Panc1 (cell line): Measurements from ENCODE around the gene AADACL2.

Experiments
- REST ChIP-seq, 2 experiments: IDR thresholded peaks; 2 replicates each; pipeline ENCODE4 v1.6.1; 2011 to 2012; ENCODE audit warnings: low read depth in 2 of 2, control low read depth in 1 of 2, low read length in 1 of 2, mild to moderate bottlenecking in 1 of 2, moderate library complexity in 1 of 2; ENCODE audit not compliant: insufficient read depth in 1 of 2
- TF ChIP-seq, protein P1 (sequence below): fragments of 450-650 bp; IDR thresholded peaks from 2 replicates; pipeline ENCODE4 v1.5.1; 2017; ENCODE audit warnings: mild to moderate bottlenecking

DNA sequence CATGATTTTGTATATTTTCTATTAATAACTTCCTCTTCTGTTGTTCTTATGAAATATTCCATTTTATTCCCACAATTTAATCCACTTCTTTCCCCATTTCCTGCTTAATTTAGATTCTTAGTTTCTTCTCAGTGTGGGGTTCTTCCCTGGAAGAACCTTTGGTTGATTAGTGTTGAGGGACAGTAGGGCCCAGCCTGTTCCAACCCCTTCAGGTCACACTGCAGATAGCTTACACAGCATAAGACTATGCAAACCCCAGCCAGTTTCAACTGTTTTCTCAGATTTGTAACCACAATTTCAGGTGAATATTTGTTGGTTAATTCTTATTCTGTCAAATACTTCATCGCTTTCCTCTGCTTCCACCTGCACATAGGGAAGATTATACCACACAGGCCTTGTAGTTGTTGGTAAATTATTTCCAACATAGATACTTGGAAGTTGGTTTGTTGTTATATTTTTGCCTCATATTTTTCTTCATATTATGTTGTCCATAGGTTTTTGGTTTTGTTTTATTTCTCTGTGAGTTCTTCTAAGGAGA lies 34.7 kb downstream of the AADACL2 start:
- TF ChIP-seq, protein P1, sequence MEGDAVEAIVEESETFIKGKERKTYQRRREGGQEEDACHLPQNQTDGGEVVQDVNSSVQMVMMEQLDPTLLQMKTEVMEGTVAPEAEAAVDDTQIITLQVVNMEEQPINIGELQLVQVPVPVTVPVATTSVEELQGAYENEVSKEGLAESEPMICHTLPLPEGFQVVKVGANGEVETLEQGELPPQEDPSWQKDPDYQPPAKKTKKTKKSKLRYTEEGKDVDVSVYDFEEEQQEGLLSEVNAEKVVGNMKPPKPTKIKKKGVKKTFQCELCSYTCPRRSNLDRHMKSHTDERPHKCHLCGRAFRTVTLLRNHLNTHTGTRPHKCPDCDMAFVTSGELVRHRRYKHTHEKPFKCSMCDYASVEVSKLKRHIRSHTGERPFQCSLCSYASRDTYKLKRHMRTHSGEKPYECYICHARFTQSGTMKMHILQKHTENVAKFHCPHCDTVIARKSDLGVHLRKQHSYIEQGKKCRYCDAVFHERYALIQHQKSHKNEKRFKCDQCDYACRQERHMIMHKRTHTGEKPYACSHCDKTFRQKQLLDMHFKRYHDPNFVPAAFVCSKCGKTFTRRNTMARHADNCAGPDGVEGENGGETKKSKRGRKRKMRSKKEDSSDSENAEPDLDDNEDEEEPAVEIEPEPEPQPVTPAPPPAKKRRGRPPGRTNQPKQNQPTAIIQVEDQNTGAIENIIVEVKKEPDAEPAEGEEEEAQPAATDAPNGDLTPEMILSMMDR: no peak
- no peak for TF ChIP-seq REST (IDR thresholded peaks at IDR 0.05; ENCODE audit: insufficient read depth in 1 of 2, low read depth in 2 of 2, low read length in 1 of 2)
